OCI-M1 (cell line): ENCODE measurements around the gene NCAPD2.
"Not testable (repeated sequence)": the region's sequence is repeated elsewhere in the genome, so short reads cannot be mapped to it uniquely, and the experiment has no call there.

Experiments
- DNase-seq: peaks from one replicate; lab custom pipeline; 2025; lab: John Stamatoyannopoulos, UW

Gene NCAPD2

GRCh38 chr12:6550294-6551062, 56.6 kb downstream of the NCAPD2 start:
- DNase-seq: no peak

DNA sequence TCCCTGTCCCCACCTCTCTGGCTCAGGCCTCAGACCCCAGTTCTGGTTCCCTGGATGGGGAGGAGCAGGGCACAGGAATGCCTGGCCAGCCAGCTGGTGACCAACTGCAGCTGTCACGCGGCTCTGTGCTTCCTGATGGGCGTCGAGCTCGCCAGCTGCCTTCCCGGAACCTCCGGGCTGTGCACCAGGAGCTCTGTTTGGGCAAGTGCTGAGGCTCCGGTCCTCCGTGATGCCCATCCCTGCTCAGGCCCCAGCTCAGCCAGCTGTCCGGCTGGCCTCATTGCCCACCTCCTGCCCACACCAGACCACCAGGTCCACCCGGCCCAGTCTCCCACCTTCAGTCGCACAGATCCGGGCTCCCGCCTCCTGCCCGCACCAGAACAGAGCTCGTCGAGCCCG, 57.2 kb downstream of the NCAPD2 start:
- DNase-seq: no peak

DNA sequence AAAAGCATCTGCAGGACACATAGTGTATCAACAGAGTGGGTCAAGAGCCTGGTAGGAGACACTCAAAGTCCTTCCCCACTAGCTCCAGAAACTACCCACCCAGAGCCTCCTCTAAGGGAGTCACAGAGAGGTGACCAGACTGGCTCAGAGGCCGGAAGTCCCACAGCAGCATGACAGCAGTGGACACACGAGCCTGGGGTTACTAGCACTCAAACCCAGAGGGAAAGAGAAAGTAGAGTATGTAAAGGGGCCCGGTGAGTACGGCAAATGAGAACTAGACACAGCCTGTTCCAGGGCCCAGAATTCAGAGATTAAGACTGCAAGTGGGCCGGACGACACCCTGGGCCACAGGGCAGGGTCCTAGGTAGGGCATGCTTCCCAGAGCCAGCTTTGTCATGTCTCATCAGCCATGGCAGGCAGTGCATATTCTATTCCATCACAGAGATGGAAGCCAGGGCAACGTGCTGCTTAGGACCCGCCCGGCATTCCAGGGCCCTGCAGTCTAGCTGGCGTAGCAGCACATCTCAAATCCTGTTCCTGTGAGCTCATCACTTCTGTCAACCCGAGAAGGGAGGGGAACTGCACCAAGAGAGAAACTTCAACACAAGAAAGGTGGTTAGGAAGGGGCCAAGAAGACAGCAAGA, 57.7 kb downstream of the NCAPD2 start:
- no peak for DNase-seq

- no peak for DNase-seq
These were observed 58.2 kb downstream of the NCAPD2 start for GRCh38 chr12:6552140-6552551.

GRCh38 chr12:6553051-6553868, 59.4 kb downstream of the NCAPD2 start:
- no peak for DNase-seq

DNA sequence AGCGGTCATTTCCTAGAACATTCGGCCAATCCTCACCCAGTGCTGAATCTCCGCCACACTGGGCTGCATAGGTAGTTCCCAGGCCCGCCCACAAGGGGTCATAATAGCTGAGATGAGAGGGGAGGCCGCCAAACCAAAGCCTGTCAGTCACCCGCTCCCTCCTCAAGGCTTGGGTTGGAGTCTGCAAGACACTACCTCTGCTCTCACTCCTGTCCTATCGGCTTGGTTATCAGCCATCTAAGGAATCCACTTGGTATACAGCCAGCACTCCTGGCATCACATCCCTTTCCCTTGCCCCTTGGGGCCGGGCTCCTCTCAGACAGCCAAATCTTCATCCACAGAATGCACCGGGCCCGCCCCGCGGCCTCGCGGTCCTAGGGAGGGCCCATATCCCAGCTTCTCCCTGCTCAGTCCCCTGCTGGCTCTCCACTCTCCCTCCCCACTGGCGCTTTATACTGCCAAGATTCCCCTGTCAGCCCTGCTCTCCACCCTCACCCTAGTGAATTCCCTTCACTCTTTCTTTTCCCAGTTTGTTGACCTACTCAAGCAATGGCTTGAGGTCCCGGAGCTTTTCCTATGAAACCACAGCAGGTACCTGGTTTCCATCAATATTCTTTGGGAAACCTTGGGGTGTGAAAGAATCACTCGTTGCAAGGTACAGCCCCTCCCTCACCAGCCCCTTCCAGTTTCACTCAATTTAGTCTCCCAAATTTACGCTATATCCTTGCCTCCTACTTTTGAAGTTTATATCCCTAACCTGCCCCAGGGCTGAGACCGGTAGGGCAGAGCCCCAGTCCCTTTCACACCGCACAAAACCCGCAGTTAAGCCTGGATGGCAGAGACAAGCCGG, 60.5 kb downstream of the NCAPD2 start:
- DNase-seq: peak; percentile 93

DNA sequence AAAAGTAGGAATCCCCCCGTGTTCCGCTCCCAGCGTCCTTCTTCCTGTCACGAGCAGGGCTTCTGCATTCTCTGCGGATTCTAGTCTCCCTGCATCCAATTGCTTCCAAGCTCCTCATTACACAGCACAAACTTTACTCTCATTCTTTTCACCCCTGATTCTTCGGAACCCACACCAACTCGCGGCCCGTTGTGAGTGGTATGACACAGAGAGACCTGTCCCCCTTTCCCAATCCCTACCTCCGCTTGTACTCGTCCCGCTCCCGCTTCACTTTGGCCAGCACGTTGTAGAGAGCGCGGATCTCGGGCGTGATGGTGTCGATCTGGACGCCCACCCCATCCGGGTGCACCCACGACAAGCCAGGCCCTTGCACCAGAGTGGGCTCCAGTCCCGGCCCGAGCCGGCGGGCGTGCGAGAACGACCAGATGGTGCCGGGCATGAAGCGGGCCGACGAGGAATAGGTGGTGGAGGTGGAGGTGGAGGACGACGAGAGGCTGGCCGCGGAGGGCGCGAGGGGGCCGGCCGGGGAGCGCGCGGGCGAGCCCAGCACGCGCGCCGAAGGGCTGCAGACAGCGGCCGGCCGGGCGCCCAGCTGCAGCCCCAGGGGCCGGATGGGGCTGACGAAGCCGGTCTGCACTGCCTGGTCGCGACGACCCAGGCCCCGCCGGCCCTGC, 61.3 kb downstream of the NCAPD2 start:
- DNase-seq: peak; percentile 14

DNA sequence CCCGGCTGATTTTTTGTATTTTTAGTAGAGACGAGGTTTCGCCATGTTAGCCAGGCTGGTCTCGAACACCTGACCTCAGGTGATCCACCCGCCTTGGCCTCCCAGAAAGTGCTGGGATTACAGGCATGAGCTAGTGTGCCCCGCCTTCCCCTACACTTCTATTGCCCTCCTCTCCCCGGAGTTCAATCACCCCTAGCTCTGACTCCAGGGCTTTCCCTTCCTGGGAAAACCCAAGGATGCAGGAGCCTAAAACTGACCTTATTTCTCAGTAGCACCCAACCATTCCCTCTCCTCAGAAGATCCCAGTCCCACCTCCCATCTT, 62.6 kb downstream of the NCAPD2 start:
- DNase-seq: not testable (repeated sequence)

DNA sequence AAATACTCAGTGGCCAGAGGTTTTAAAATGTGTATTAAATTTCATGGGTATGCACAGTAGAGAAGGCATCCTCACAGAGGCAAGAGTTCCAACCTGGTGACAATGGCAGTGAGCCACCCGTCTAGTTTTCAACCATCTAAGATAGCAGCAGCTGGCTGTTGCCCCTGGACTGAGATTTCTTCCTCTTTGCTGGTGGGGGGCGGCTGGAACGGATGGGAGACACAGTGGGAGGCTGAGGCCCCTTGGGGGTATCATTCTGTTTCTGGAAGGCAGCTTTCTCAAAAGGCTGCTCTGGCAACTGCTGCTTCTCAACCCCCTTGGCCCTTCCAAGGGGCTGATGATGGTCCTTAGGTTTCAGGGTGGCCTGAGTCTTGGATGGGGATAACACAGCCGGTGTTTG, 63.0 kb downstream of the NCAPD2 start:
- no peak for DNase-seq

GRCh38 chr12:6558014-6558760, 64.3 kb downstream of the NCAPD2 start:
- DNase-seq: peak; percentile 64

DNA sequence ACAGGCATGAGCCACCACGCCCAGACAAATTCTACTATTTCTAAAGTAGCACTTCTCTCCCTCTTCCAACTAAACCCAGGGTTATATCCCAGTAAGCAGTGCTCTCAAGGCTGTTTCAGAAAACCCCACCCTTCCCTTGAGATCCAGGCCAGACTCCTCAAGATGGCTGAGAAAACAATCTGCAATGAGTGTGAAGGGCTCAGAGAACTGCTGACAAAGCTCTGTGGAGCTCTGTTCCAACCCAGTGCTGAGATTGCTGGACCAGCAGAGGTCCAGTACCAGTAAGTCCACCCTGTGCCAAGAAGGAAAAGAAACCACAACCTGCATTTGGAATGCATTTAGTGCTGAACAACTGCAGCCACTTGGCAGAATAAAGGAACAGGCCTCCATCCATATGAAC, 65.6 kb downstream of the NCAPD2 start:
- no peak for DNase-seq

DNA sequence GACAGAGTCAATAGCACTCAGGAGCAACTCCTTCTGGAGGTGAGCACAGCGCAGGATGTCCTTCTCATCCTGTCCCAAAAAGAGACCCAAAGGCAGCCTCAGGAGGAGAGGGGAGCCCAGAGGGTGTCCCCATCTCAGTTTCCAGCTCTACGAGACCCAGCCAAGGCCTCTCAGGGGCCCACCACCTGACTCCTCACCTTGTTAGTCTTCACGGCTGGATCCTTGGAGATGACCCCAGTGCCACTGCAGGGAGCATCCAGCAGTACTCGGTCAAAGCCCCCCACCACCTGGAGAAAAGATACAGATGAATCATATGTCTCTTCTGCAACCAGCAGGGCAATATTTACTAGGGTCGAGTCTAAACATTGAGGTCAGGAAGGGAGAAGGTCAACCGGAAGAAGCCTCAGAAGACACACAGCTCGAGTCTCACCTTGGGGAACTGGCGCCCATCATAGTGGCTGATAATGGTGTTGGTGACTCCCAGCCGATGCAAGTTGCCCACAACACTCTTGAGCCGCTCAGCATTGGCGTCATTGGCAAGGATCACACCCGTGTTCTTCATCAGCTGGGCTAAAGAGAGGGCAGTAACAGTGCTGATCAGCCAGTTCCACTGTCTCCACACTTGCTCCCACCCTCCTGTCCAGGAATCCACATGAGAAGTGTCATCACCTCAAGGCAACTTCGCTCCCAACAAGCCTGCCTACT, 66.8 kb downstream of the NCAPD2 start:
- DNase-seq: no peak

- no peak for DNase-seq
These were observed 69.0 kb downstream of the NCAPD2 start for GRCh38 chr12:6562881-6563280.

DNA sequence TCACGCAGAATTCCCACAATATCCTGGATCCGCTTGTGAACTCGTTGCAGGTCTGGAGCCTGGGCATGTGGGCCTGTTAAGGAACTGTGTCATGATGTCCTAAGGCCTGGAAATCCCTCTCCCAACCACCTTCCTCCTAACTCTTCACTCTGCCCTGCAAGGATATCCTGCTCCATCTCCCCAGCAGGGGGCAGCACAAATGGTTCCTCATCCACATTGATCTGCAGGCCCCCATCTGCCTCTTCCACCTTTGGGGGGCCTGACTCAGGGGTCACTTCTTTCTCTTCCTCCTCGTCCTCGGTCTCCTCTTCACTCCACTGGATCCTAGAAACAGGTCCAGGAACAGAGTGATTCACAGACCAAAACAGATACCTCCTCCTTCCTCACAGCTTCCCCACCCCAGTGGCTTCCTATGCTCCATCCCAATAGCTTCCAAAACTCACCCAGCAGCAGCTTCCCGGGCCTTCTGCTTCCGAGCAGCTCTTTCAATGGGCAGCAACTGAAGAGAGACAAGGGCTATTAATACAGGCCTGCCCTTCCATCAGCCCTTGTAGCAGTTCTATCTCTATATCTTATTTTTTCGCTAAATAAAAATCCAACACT, 69.6 kb downstream of the NCAPD2 start:
- DNase-seq: peak; percentile 65

GRCh38 chr12:6567112-6567670, 73.3 kb downstream of the NCAPD2 start:
- peak; percentile 41 for DNase-seq

DNA sequence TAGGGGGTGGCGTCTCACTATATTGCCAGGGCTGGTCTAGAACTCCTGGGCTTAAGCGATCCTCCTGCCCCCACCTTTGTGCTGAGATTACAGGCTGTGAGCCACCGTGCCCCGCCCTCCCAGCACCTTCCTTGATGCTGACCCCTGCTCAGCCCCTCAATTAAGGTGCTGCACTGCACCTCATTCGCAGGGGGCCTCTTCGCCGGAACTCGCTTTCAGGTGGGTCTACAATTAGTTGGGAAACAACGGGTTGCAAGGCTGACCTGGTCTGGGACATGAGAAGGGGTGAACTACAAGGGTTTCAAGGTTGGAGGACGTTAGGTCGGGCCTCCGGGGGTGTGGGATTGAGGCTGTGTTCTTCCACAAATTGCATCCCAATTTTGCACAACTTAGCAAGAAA, 75.4 kb downstream of the NCAPD2 start:
- no peak for DNase-seq

GRCh38 chr12:6569786-6570185, 75.9 kb downstream of the NCAPD2 start:
- DNase-seq: no peak

GRCh38 chr12:6570264-6570887, 76.5 kb downstream of the NCAPD2 start:
- DNase-seq: peak; percentile 73

DNA sequence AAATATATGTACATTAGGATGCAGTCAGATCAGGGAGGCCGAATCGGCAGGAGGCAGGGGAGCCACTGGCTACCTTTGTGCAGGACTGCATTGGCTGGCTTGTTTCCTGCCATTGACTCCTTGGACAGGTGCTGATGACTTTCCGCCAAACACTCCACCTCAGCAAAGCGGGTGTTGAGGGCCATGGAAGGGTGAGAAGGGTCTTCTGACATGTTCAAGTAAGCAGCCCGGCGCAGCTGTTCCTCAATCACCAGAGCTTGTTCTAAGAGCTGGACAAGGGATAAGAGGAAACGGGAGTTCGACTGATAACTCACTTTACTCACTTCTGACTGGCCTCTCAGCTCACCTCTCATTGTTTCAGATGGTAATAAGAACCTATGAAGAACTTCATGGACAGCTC, 79.1 kb downstream of the NCAPD2 start:
- no peak for DNase-seq
